GM18870 (cell line): ENCODE measurements around the gene LY86.

Experiments
- ATAC-seq: cut with Tn5 transposase; IDR thresholded peaks from one replicate; pipeline ENCODE4 v1.9.1; 2021; ENCODE audit warnings: moderate library complexity; ENCODE audit not compliant: unreplicated experiment

Gene LY86

GRCh38 chr6:6679633-6680032 is 91.1 kb downstream of the LY86 start:
- ATAC-seq, result no peak

- no peak for ATAC-seq
Observed at GRCh38 chr6:6680526-6680925, 92.0 kb downstream of the LY86 start.

- no peak for ATAC-seq
Observed at GRCh38 chr6:6681075-6681849, 92.7 kb downstream of the LY86 start.

- ATAC-seq, result no peak
Observed at GRCh38 chr6:6682225-6682624, 93.7 kb downstream of the LY86 start.

- ATAC-seq, result peak; percentile 85
Observed at GRCh38 chr6:6683969-6684833, 95.7 kb downstream of the LY86 start.

- ATAC-seq, result no peak
Observed at GRCh38 chr6:6685249-6686040, 96.9 kb downstream of the LY86 start.

- no peak for ATAC-seq
Observed at GRCh38 chr6:6686176-6686575, 97.7 kb downstream of the LY86 start.

- no peak for ATAC-seq
Observed at GRCh38 chr6:6686748-6687601, 98.5 kb downstream of the LY86 start.

- no peak for ATAC-seq
Observed at GRCh38 chr6:6688283-6688682, 99.8 kb downstream of the LY86 start.

GRCh38 chr6:6688951-6689350 is 100.4 kb downstream of the LY86 start:
- ATAC-seq, result no peak

GRCh38 chr6:6689400-6690143 is 101.1 kb downstream of the LY86 start:
- ATAC-seq, result no peak

GRCh38 chr6:6690144-6690483 is 101.6 kb downstream of the LY86 start:
- ATAC-seq, result no peak

GRCh38 chr6:6694368-6694780 is 105.9 kb downstream of the LY86 start:
- no peak for ATAC-seq

GRCh38 chr6:6694825-6695624 is 106.5 kb downstream of the LY86 start:
- no peak for ATAC-seq

GRCh38 chr6:6695625-6696276 is 107.2 kb downstream of the LY86 start:
- ATAC-seq, result no peak

GRCh38 chr6:6696867-6697531 is 108.5 kb downstream of the LY86 start:
- no peak for ATAC-seq

- no peak for ATAC-seq
Observed at GRCh38 chr6:6697620-6698019, 109.1 kb downstream of the LY86 start.
